ENCODE measurements around the gene PHACTR1. TPM values are rescaled to one million over a fixed set of nuclear protein-coding genes. Genes with fewer than 3 reads are reported as not detected.

Gene PHACTR1
- total and polyA plus RNA-seq, 2 of the 4 experiments (the other 2 are of a cell fraction) = not detected

- no peak overlapping the region for H2AFZ ChIP-seq (replicated peaks; ENCODE audit: low read length, poor library complexity)
- WGBS, 2 experiments (ENCODE audit: extremely low coverage in 2 of 2, insufficient read length in 1 of 2) = no CpG with 5 or more reads among the region's 1 CpG
- intact Hi-C loops (cut with micrococcal nuclease) (no loop called here), in situ Hi-C loops (cut with MboI; ENCODE audit: low sequenced_read_pairs) (no loop called here), dilution Hi-C loops (cut with HindIII; ENCODE audit: low sequenced_read_pairs, unreplicated experiment) (no loop called here)
- H3K4me3 ChIP-seq (ENCODE audit: insufficient read depth, low read depth, low read length) = no peak overlapping the region
- no peak overlapping the region for H2BK5ac ChIP-seq (ENCODE audit: low read depth, low read length, poor library complexity, severe bottlenecking)
- H3K9me1 ChIP-seq (ENCODE audit: insufficient read depth, low read length) = no peaks in the 10 kb centered on the region
- POLR2A ChIA-PET (ENCODE audit: unreplicated experiment) = no interaction called here
- H3K4ac ChIP-seq (ENCODE audit: low read depth, low read length) = no peak overlapping the region
- no peak overlapping the region for H3K56ac ChIP-seq (ENCODE audit: extremely low read depth, insufficient read depth, low read length)
- H3K27ac ChIP-seq (ENCODE audit: insufficient read depth, low read length) = no peak overlapping the region
- H4K20me1 ChIP-seq (ENCODE audit: insufficient read depth, low read length) = no peaks in the 10 kb centered on the region
- H2AK9ac ChIP-seq (replicated peaks; ENCODE audit: low read depth, low read length, poor library complexity) = no peak overlapping the region
- H4K91ac ChIP-seq (ENCODE audit: insufficient read depth, low read depth, low read length) = no peak overlapping the region
- H3K14ac ChIP-seq (replicated peaks; ENCODE audit: low read depth, low read length) = no peak overlapping the region
- ATAC-seq (ENCODE audit: low read depth) = no peak
- H3K4me1 ChIP-seq (ENCODE audit: control insufficient read depth, insufficient read depth, low read length) = no peaks in the 10 kb centered on the region
- no peaks in the 10 kb centered on the region for H3K9me3 ChIP-seq (ENCODE audit: control insufficient read depth, insufficient read depth, low read length)
- no peak overlapping the region for H2BK15ac ChIP-seq (ENCODE audit: low read depth, low read length)
- H3K79me1 ChIP-seq (ENCODE audit: low read depth in 1 of 2, low read length in 2 of 2) = no peaks in the 10 kb centered on the region
- H3K9ac ChIP-seq (ENCODE audit: low read depth, low read length) = no peak overlapping the region
- no peak overlapping the region for H3K4me2 ChIP-seq (ENCODE audit: low read depth, low read length)
- CTCF ChIA-PET = no interaction called here
- H2BK20ac ChIP-seq (ENCODE audit: low read depth, low read length) = no peak overlapping the region
- H3K23ac ChIP-seq (ENCODE audit: low read depth, low read length) = no peak overlapping the region
- no peak overlapping the region for H2BK120ac ChIP-seq (ENCODE audit: low read depth, low read length)
- H3K18ac ChIP-seq (ENCODE audit: low read depth, low read length) = no peak overlapping the region
- no peak overlapping the region for H2AK5ac ChIP-seq (ENCODE audit: low read depth, low read length)
- BruUV-seq (replicated peaks) = no TSS peak
- H3K36me3 ChIP-seq (ENCODE audit: control insufficient read depth, insufficient read depth, low read length) = no peaks in the 10 kb centered on the region
- H4K5ac ChIP-seq (ENCODE audit: low read depth, low read length) = no peak overlapping the region
- H3K27me3 ChIP-seq (ENCODE audit: control insufficient read depth, insufficient read depth, low read length) = no peaks in the 10 kb centered on the region
- DNase-seq = no peak
- TF ChIP-seq FOS (IDR thresholded peaks at IDR 0.05; ENCODE audit: low read depth, low read length) (no peak), MAZ (IDR thresholded peaks at IDR 0.05; ENCODE audit: borderline replicate concordance, low read depth, low read length) (no peak), MXI1 (IDR thresholded peaks at IDR 0.05; ENCODE audit: borderline replicate concordance, low read depth, low read length) (no peak), USF2 (IDR thresholded peaks at IDR 0.05; ENCODE audit: low read depth, low read length) (no peak), SMC3 (IDR thresholded peaks at IDR 0.05; ENCODE audit: low read depth, low read length) (no peak), NFE2L2 (IDR thresholded peaks at IDR 0.05; ENCODE audit: low read depth, low read length) (no peak), RCOR1 (IDR thresholded peaks at IDR 0.05; ENCODE audit: insufficient replicate concordance, low read length) (no peak), CTCF (conservative IDR thresholded peaks at IDR 0.05; ENCODE audit: low read depth, low read length) (no peak), BHLHE40 (IDR thresholded peaks at IDR 0.05; ENCODE audit: low read depth, low read length) (no peak), RFX5 (IDR thresholded peaks at IDR 0.05; ENCODE audit: low read depth, low read length) (no peak), CEBPB (IDR thresholded peaks at IDR 0.05; ENCODE audit: low read depth, low read length) (no peak), RAD21 (IDR thresholded peaks at IDR 0.05; ENCODE audit: low read length) (no peak), ELK1 (IDR thresholded peaks at IDR 0.05; ENCODE audit: borderline replicate concordance, low read depth, low read length) (no peak), CHD1 (IDR thresholded peaks at IDR 0.05; ENCODE audit: low read depth, low read length) (no peak), POLR2A (IDR thresholded peaks at IDR 0.05; ENCODE audit: low read depth, low read length) (no peak), MAFK (IDR thresholded peaks at IDR 0.05; ENCODE audit: low read depth, low read length) (no peak)
- H4K8ac ChIP-seq (ENCODE audit: low read depth in 2 of 2, low read length in 2 of 2) = no peak overlapping the region
Observed at GRCh38 chr6:12709116-12709515, 7.5 kb upstream of the PHACTR1 start.
